NCI-H2227 treated with DMSO at 0.1 percent for 48 hours (cell line): ENCODE results near the gene MRRF.
A peak's percentile ranks its signal among the peaks of the same experiment; 100 is the strongest.

Experiments
- DNase-seq: peaks from one replicate; lab custom pipeline; 2025; lab: John Stamatoyannopoulos, UW

MRRF gene

GRCh38 chr9:122332644-122333043 is 68.0 kb downstream of the MRRF start:
- DNase-seq = no peak

- no peak for DNase-seq
Observed at GRCh38 chr9:122333169-122333808, 68.6 kb downstream of the MRRF start.

- no peak for DNase-seq
Observed at GRCh38 chr9:122334916-122335315, 70.2 kb downstream of the MRRF start.

GRCh38 chr9:122336189-122336588 is 71.5 kb downstream of the MRRF start:
- no peak for DNase-seq

GRCh38 chr9:122336866-122337555 is 72.3 kb downstream of the MRRF start:
- no peak for DNase-seq

GRCh38 chr9:122337556-122337929 is 72.9 kb downstream of the MRRF start:
- peak; percentile 45 for DNase-seq

GRCh38 chr9:122338536-122338935 is 73.9 kb downstream of the MRRF start:
- no peak for DNase-seq

GRCh38 chr9:122338994-122339393 is 74.3 kb downstream of the MRRF start:
- no peak for DNase-seq

- no peak for DNase-seq
Observed at GRCh38 chr9:122339579-122339978, 74.9 kb downstream of the MRRF start.

- DNase-seq = no peak
Observed at GRCh38 chr9:122340161-122340560, 75.5 kb downstream of the MRRF start.

- no peak for DNase-seq
Observed at GRCh38 chr9:122342323-122343050, 77.8 kb downstream of the MRRF start.

- no peak for DNase-seq
Observed at GRCh38 chr9:122346478-122347347, 82.0 kb downstream of the MRRF start.

GRCh38 chr9:122347348-122348287 is 82.9 kb downstream of the MRRF start:
- DNase-seq = peak; percentile 4

- DNase-seq = no peak
Observed at GRCh38 chr9:122348288-122348777, 83.7 kb downstream of the MRRF start.

- DNase-seq = no peak
Observed at GRCh38 chr9:122348791-122349190, 84.1 kb downstream of the MRRF start.

- DNase-seq = no peak
Observed at GRCh38 chr9:122349201-122349600, 84.5 kb downstream of the MRRF start.

- peak; percentile 66 for DNase-seq
Observed at GRCh38 chr9:122350577-122351355, 86.1 kb downstream of the MRRF start.

GRCh38 chr9:122354536-122355199 is 90.0 kb downstream of the MRRF start:
- DNase-seq = no peak

- no peak for DNase-seq
Observed at GRCh38 chr9:122355336-122355875, 90.7 kb downstream of the MRRF start.
